Endothelial cell (in vitro differentiated cells): ENCODE results near the gene CCM2. TPM values are rescaled to one million over a fixed set of nuclear protein-coding genes. Genes with fewer than 3 reads are reported as not detected.

Source experiments
- DNase-seq: peaks from one replicate; pipeline ENCODE4 v3.0.0; 2021; ENCODE audit warnings: low spot score
- H3K27ac Mint-ChIP-seq: one replicate; pipeline ENCODE4 v1.8.0; 2021; ENCODE audit warnings: mixed read lengths, inconsistent platforms; ENCODE audit not compliant: unreplicated experiment
- H3K27me3 Mint-ChIP-seq: one replicate; pipeline ENCODE4 v1.8.0; 2021; ENCODE audit warnings: mild to moderate bottlenecking, moderate library complexity, mixed read lengths, inconsistent platforms; ENCODE audit not compliant: unreplicated experiment
- H3K36me3 Mint-ChIP-seq: one replicate; pipeline ENCODE4 v1.8.0; 2021; ENCODE audit warnings: mild to moderate bottlenecking, low read depth, mixed read lengths, inconsistent platforms; ENCODE audit not compliant: unreplicated experiment
- H3K4me1 Mint-ChIP-seq: one replicate; pipeline ENCODE4 v1.8.0; 2021; ENCODE audit warnings: mild to moderate bottlenecking, mixed read lengths, inconsistent platforms; ENCODE audit not compliant: unreplicated experiment
- H3K4me3 Mint-ChIP-seq: one replicate; pipeline ENCODE4 v1.8.0; 2021; ENCODE audit warnings: mild to moderate bottlenecking, mixed read lengths, inconsistent platforms; ENCODE audit not compliant: unreplicated experiment
- H3K9me3 Mint-ChIP-seq: one replicate; pipeline ENCODE4 v1.8.0; 2021; ENCODE audit warnings: mixed read lengths, inconsistent platforms; ENCODE audit not compliant: unreplicated experiment
- total RNA-seq: library from RNA; stranded (reverse); fragmentation: NEBNext Ultra II Directional; extraction: Animal tissue kit (Norgen Biotek cat#: 25700); gene quantifications from one replicate; pipeline ENCODE4 v1.2.1, GENCODE V29; 2021; ENCODE audit not compliant: unreplicated experiment
- TF ChIP-seq, protein P1 (sequence below): fragments of 200-600 bp; sonication (generic); IDR thresholded peaks from one replicate; pipeline ENCODE4 v1.5.0; 2021; ENCODE audit warnings: antibody characterized with exemption; ENCODE audit not compliant: unreplicated experiment

Gene CCM2
- total RNA-seq, 1 donor from 2014 or later, result 59.8 TPM

DNA sequence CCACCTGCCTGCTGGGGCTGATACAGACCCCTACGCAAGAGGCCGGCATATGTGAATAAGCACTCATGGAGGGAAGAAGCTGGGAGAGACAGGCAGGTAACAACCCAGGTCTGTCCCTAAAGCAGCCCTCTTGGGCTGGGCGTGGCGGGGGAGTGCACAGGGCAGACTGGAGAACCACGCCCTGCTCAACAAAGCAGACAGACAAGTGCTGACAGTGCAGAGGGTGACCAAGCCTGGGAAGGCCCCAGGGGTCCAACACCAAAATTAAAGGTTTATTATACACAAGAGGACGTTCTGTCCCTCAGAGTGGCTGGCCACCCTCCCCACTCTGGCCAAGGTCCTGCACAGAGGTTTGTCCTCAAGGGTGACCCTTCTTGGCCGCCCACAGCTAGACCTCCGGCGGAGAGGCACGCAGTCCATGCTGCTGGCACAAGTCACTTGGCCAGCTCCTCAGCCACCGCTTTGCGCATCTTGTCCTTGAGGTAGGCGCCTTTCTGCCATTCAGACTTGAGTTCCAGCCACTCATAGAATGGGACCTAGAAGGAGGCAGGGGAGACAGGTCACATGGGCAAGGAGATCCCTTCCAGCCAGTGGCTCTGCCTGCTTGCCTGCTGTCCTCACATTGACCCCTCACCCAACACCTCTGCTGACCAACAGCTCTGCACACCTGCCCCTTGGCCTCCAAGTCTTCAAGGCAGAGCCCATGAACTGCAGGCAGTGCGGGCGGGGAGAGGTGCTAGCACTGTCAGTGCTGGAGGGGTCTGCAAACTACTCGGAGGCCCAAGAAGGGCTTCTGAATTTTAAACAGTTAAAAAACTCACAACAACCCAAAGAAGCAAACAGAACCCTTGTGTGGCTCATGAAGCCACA is 100.1 kb downstream of the CCM2 start:
- H3K36me3 Mint-ChIP-seq, result peaks cover 11% of the 10 kb centered on the region
- no peak overlapping the region for H3K4me3 Mint-ChIP-seq
- H3K9me3 Mint-ChIP-seq, result no peaks in the 10 kb centered on the region
- TF ChIP-seq, protein P1, sequence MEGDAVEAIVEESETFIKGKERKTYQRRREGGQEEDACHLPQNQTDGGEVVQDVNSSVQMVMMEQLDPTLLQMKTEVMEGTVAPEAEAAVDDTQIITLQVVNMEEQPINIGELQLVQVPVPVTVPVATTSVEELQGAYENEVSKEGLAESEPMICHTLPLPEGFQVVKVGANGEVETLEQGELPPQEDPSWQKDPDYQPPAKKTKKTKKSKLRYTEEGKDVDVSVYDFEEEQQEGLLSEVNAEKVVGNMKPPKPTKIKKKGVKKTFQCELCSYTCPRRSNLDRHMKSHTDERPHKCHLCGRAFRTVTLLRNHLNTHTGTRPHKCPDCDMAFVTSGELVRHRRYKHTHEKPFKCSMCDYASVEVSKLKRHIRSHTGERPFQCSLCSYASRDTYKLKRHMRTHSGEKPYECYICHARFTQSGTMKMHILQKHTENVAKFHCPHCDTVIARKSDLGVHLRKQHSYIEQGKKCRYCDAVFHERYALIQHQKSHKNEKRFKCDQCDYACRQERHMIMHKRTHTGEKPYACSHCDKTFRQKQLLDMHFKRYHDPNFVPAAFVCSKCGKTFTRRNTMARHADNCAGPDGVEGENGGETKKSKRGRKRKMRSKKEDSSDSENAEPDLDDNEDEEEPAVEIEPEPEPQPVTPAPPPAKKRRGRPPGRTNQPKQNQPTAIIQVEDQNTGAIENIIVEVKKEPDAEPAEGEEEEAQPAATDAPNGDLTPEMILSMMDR, result no peak
- H3K27ac Mint-ChIP-seq, result no peak overlapping the region
- no peak for DNase-seq
- H3K4me1 Mint-ChIP-seq, result no peaks in the 10 kb centered on the region
- H3K27me3 Mint-ChIP-seq, result no peaks in the 10 kb centered on the region

- DNase-seq, result no peak
- TF ChIP-seq, protein P1, result no peak
- Mint-ChIP-seq H3K27ac (no peak overlapping the region), H3K36me3 (peaks cover 11% of the 10 kb centered on the region), H3K4me3 (no peak overlapping the region), H3K9me3 (no peaks in the 10 kb centered on the region), H3K27me3 (no peaks in the 10 kb centered on the region), H3K4me1 (no peaks in the 10 kb centered on the region)
Observed at GRCh38 chr7:45100761-45101480, 100.9 kb downstream of the CCM2 start.

DNA sequence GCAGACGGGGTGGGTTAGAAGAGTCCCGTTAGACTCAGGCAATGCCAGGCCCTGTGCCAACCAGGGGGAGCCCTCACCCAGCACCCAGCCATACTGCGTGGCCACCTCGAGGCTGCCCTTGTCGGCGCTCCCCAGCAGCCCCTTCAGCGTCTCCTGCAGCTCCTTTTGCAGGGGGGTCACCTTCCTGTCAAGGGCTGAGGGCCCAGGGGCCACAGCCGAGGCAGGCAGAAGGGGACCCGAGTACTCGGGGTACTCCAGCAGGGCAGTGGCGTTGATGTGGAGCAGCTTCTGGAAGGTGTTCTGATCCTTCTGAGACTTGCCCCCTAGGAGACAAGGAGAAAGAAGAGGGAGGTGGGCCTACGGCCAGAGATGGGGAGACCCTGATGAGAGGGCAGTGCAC is 101.7 kb downstream of the CCM2 start:
- TF ChIP-seq, protein P1, result no peak
- H3K4me1 Mint-ChIP-seq, result no peaks in the 10 kb centered on the region
- H3K9me3 Mint-ChIP-seq, result no peaks in the 10 kb centered on the region
- no peak overlapping the region for H3K27ac Mint-ChIP-seq
- no peak overlapping the region for H3K4me3 Mint-ChIP-seq
- no peak for DNase-seq
- no peaks in the 10 kb centered on the region for H3K27me3 Mint-ChIP-seq
- H3K36me3 Mint-ChIP-seq, result peaks cover 14% of the 10 kb centered on the region

DNA sequence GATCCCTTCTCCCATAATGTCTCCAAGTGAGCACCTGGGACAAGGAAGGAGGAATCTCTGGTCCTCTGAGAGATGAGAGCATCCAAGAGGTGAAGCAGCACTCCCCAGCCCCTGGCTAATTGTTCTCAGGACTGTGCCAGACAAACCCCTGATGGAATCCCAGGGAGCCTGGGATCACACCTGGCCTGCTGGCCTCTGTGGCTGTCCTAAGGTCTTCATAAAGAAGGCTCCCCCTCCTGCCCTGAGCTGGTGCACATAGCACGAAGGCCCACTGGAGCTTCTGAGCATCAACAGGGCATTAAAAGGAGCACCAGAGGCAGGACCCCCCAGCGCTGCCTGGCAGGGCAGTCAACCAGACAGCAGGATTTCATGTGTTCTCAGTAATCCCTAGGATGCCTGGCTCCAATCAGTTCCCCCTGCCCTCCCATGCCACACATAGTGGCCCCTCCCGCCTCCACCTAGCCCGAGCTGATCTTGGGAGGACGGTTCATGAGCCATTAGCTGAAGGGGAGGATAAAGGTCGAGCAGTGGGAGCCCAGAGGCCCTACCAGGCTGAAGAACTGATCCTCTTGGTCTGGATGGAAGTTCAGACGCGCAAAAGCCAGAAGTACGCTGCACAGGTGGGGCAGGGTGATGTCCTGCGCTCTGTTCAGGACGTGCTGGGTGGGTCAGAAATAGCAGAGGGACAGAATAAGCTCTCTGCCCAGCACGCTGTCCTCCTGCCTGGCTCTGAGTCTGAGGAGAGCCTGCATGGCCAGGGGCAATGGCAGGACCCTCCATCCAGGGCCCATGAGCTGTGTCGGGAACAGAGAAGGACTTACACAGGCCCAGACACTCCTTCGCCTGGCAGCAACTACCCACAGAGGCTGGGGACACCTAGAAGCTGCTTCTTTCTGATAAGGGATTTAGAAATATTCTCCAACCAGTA is 103.0 kb downstream of the CCM2 start:
- no peaks in the 10 kb centered on the region for H3K4me1 Mint-ChIP-seq
- no peak for DNase-seq

More for the DNA sequence above, 103.0 kb downstream of the CCM2 start:
- H3K27me3 Mint-ChIP-seq, result peaks cover 2% of the 10 kb centered on the region
- peaks cover 20% of the 10 kb centered on the region for H3K36me3 Mint-ChIP-seq
- no peak overlapping the region for H3K27ac Mint-ChIP-seq
- TF ChIP-seq, protein P1, result no peak
- no peaks in the 10 kb centered on the region for H3K9me3 Mint-ChIP-seq
- no peak overlapping the region for H3K4me3 Mint-ChIP-seq
